CD4-positive, alpha-beta T cell treated with Interferon gamma for 1 hour (primary cell): ENCODE data around the gene FAM25A.

Source experiments
- DNase-seq: peaks from one replicate; pipeline ENCODE4 v3.0.0-alpha.2; 2020

The FAM25A gene

DNA sequence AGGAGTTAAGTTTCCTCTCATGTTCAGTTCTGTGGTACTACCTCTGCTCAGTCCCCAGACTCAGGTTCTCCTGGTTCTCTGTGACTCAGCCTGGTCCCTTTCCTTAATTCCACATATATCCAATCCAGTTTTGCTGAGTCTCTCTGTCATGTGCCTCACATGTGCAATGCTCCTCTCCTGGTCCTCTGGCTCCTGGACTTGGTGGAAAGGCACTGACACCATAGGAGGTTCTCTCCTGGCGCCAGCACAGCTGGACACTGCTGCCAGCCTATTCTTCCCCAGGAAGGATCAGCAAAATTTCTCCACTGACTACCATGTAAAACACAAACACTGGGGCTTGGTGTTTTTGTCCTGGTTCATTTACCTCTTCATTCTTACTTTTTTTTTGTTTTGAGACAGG, 46.8 kb downstream of the FAM25A start:
- DNase-seq: no peak

DNA sequence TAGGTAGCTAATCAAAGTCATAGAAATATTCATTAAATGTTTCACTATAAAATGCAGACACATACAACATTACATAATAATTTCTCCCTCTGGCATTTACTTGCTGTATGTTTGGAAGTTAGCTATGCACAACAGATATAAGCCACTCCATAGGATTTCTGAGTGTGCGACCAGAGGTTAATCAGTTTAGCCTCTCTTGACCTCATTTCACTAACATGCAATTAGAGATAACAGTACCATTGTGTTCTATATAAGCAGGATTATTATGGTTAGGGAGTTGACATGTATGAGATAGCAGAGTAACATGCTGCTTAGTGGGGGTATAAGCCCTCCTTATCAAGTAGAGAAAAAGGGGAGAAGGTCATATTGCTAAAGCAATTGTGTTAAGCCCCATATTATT, 48.2 kb downstream of the FAM25A start:
- DNase-seq: no peak

DNA sequence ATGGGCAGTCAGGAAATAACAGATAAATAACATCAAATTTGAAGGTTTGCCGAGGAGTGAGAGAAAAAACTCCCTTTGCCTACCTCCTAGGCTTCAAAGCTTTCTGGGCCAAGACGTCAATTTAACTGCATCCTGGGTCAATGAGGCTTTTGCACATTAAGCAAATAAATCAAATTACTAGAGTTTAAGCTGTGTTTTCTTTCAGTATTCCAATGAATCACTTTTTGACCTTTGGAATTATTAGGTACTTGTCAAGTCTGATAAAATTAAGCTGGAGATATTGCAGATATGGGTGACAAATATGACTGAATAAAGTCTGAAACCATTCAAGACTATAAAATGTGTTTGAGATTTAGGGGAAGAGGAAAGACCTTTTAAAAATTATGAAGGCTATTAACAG, 52.4 kb downstream of the FAM25A start:
- DNase-seq: no peak
